ENCODE measurements around the gene NLRX1.

Gene NLRX1

DNA sequence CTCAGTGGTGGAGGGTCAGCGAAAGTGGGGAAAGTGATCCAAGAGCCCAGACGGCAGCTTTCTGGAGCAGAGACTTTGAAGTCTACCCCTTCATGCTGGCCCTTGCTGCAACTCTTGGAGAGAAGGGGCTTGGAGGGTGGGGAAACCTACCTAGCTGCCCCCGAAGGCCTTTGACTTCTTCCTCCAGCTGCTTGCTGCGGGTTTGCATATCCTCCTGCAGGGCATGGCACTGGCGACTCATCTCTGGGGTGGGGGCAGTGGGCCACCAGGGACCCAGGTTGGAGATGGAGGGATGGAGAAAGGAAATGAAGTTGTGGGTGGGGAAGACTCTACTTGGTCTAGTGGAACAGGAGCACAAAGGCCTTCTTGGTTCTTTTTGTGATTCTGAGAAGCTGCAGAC lies 24.5 kb downstream of the NLRX1 start:
- H3K4me1 ChIP-seq (ENCODE audit: control insufficient read depth, insufficient read depth, low read depth, low read length) = no peaks in the 10 kb centered on the region
- no peak for DNase-seq

DNA sequence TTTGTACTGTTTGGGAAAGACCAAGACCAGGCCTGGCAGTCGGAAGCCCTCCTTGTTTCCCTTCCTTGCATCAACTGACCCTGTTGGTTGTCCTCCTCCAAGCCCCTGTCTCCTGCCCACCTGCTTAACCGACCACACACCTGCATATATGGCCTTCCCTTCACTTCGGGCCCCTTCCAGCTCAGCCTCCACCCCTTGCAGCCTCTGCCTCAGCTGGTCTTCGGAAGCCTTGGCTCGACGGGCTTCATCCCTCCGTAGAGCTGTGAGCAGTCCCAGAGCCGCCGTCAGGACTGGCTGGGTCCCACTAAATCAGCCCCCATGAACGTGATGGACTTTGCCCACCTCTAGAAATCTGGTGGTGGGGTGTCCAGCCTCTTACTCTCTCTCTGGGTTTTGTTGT lies 25.1 kb downstream of the NLRX1 start:
- Histone ChIP-seq H3K79me1 (replicated peaks; ENCODE audit: low read length, poor library complexity, severe bottlenecking) (no peaks in the 10 kb centered on the region), H3K23ac (ENCODE audit: low read length in 2 of 2) (no peak overlapping the region), H3K27me3 (ENCODE audit: control insufficient read depth in 1 of 2, insufficient read depth in 1 of 2, low read length in 2 of 2) (peaks cover 3 to 18% of the 10 kb centered on the region in 2 experiments), H3K4ac (ENCODE audit: low read depth in 1 of 2, low read length in 2 of 2) (no peak overlapping the region), H3K36me3 (ENCODE audit: control insufficient read depth in 1 of 2, insufficient read depth in 2 of 2, low read depth in 1 of 2, low read length in 2 of 2) (no peaks in the 10 kb centered on the region), H3K4me2 (ENCODE audit: low read length, poor library complexity, severe bottlenecking) (no peak overlapping the region), H3K27ac (ENCODE audit: low read length, poor library complexity, severe bottlenecking) (no peak overlapping the region), H3K9ac (ENCODE audit: low read length) (no peak overlapping the region), H2BK5ac (ENCODE audit: low read depth, low read length, poor library complexity, severe bottlenecking) (no peak overlapping the region), H3K14ac (ENCODE audit: low read length in 2 of 2) (no peak overlapping the region), H4K8ac (ENCODE audit: low read length) (no peak overlapping the region), H2BK12ac (ENCODE audit: low read length in 2 of 2) (no peak overlapping the region), H2BK120ac (ENCODE audit: low read depth, low read length) (no peak overlapping the region), H2AK5ac (ENCODE audit: low read length, severe bottlenecking) (no peak overlapping the region), H3K4me1 (ENCODE audit: control insufficient read depth, insufficient read depth, low read depth, low read length) (no peaks in the 10 kb centered on the region), H3K4me3 (ENCODE audit: insufficient read depth in 1 of 2, low read depth in 1 of 2, low read length in 2 of 2) (no peak overlapping the region), H2BK15ac (ENCODE audit: low read depth, poor library complexity, severe bottlenecking) (no peak overlapping the region), H3K9me3 (ENCODE audit: control insufficient read depth, low read length) (no peaks in the 10 kb centered on the region), H3K18ac (ENCODE audit: low read depth in 1 of 2, low read length in 2 of 2) (no peak overlapping the region), H2AFZ (ENCODE audit: low read depth, low read length) (no peak overlapping the region), H4K91ac (ENCODE audit: low read length) (peak overlapping the region; percentile 52)
- WGBS = 93% methylated on average over 10 of the region's 10 CpGs
- no peak for DNase-seq

More for the DNA sequence above, 24.5 kb downstream of the NLRX1 start:
- no peaks in the 10 kb centered on the region for H3K9me3 ChIP-seq (ENCODE audit: control insufficient read depth, low read length)
- H2BK120ac ChIP-seq (ENCODE audit: low read depth, low read length) = no peak overlapping the region
- H3K79me1 ChIP-seq (replicated peaks; ENCODE audit: low read length, poor library complexity, severe bottlenecking) = no peaks in the 10 kb centered on the region
- no peak overlapping the region for H3K14ac ChIP-seq (ENCODE audit: low read length in 2 of 2)
- H3K23ac ChIP-seq (ENCODE audit: low read length in 2 of 2) = no peak overlapping the region
- no peak overlapping the region for H3K18ac ChIP-seq (ENCODE audit: low read depth in 1 of 2, low read length in 2 of 2)
- H3K4ac ChIP-seq (ENCODE audit: low read depth in 1 of 2, low read length in 2 of 2) = no peak overlapping the region
- H2AFZ ChIP-seq (ENCODE audit: low read depth, low read length) = no peak overlapping the region
- no peak overlapping the region for H3K27ac ChIP-seq (ENCODE audit: low read length, poor library complexity, severe bottlenecking)
- peaks cover 3 to 24% of the 10 kb centered on the region in 2 experiments for H3K27me3 ChIP-seq (ENCODE audit: control insufficient read depth in 1 of 2, insufficient read depth in 1 of 2, low read length in 2 of 2)
- H3K4me3 ChIP-seq (ENCODE audit: insufficient read depth in 1 of 2, low read depth in 1 of 2, low read length in 2 of 2) = no peak overlapping the region
- H4K8ac ChIP-seq (ENCODE audit: low read length) = no peak overlapping the region
- H2BK12ac ChIP-seq (ENCODE audit: low read length in 2 of 2) = no peak overlapping the region
- 85% methylated on average over 5 of the region's 5 CpGs for WGBS
- no peak overlapping the region for H2BK15ac ChIP-seq (ENCODE audit: low read depth, poor library complexity, severe bottlenecking)
- H3K36me3 ChIP-seq (ENCODE audit: control insufficient read depth in 1 of 2, insufficient read depth in 2 of 2, low read depth in 1 of 2, low read length in 2 of 2) = no peaks in the 10 kb centered on the region
- H2BK5ac ChIP-seq (ENCODE audit: low read depth, low read length, poor library complexity, severe bottlenecking) = no peak overlapping the region
- H2AK5ac ChIP-seq (ENCODE audit: low read length, severe bottlenecking) = no peak overlapping the region
- no peak overlapping the region for H4K91ac ChIP-seq (ENCODE audit: low read length)
- no peak overlapping the region for H3K9ac ChIP-seq (ENCODE audit: low read length)
- H3K4me2 ChIP-seq (ENCODE audit: low read length, poor library complexity, severe bottlenecking) = no peak overlapping the region

DNA sequence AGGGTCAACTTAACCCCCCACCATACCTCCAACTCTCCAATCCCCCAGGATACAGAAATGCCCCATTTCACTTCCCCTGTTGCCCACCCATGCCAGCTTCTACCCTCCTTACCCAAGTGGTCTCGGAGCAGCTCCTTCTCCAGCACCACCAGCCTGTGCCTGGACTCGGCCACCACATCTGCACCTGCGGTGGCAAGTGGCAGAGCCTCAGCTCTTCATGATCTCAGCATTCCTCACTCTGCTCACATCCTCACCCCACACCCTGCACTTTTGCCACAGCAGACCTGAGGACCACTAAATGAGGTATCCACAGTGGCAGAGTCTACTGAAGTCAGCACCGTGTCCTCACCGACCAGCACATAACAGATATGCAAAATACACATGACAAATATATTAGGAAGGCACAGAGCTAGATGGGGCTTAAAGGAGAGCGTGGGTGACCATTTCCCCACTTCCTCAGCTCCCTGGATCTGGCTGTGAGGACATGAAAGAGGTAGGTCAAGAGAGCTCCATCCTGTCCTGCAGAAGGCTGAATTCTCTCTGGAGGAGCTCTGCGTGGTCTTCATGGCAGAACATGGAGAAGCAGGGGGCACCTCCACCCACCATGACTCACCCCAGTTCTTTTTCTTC lies 26.4 kb downstream of the NLRX1 start:
- Histone ChIP-seq H2BK5ac (ENCODE audit: low read depth, low read length, poor library complexity, severe bottlenecking) (no peak overlapping the region), H3K23ac (ENCODE audit: low read length in 2 of 2) (no peak overlapping the region), H3K4me1 (ENCODE audit: control insufficient read depth, insufficient read depth, low read depth, low read length) (no peaks in the 10 kb centered on the region), H3K14ac (ENCODE audit: low read length in 2 of 2) (no peak overlapping the region), H3K36me3 (ENCODE audit: control insufficient read depth in 1 of 2, insufficient read depth in 2 of 2, low read depth in 1 of 2, low read length in 2 of 2) (no peaks in the 10 kb centered on the region), H4K91ac (ENCODE audit: low read length) (no peak overlapping the region), H3K79me1 (replicated peaks; ENCODE audit: low read length, poor library complexity, severe bottlenecking) (no peaks in the 10 kb centered on the region), H4K8ac (ENCODE audit: low read length) (no peak overlapping the region), H2AFZ (ENCODE audit: low read depth, low read length) (no peak overlapping the region), H3K4me2 (ENCODE audit: low read length, poor library complexity, severe bottlenecking) (no peak overlapping the region), H3K18ac (ENCODE audit: low read depth in 1 of 2, low read length in 2 of 2) (no peak overlapping the region), H2AK5ac (ENCODE audit: low read length, severe bottlenecking) (no peak overlapping the region), H3K27me3 (ENCODE audit: control insufficient read depth in 1 of 2, insufficient read depth in 1 of 2, low read length in 2 of 2) (peaks cover 3 to 6% of the 10 kb centered on the region in 2 experiments), H3K4me3 (ENCODE audit: insufficient read depth in 1 of 2, low read depth in 1 of 2, low read length in 2 of 2) (no peak overlapping the region), H3K27ac (ENCODE audit: low read length, poor library complexity, severe bottlenecking) (no peak overlapping the region), H3K9me3 (ENCODE audit: control insufficient read depth, low read length) (no peaks in the 10 kb centered on the region), H2BK12ac (ENCODE audit: low read length in 2 of 2) (no peak overlapping the region), H3K4ac (ENCODE audit: low read depth in 1 of 2, low read length in 2 of 2) (no peak overlapping the region), H2BK120ac (ENCODE audit: low read depth, low read length) (no peak overlapping the region), H2BK15ac (ENCODE audit: low read depth, poor library complexity, severe bottlenecking) (no peak overlapping the region), H3K9ac (ENCODE audit: low read length) (no peak overlapping the region)
- WGBS = 90% methylated on average over 7 of the region's 7 CpGs
- no peak for DNase-seq

DNA sequence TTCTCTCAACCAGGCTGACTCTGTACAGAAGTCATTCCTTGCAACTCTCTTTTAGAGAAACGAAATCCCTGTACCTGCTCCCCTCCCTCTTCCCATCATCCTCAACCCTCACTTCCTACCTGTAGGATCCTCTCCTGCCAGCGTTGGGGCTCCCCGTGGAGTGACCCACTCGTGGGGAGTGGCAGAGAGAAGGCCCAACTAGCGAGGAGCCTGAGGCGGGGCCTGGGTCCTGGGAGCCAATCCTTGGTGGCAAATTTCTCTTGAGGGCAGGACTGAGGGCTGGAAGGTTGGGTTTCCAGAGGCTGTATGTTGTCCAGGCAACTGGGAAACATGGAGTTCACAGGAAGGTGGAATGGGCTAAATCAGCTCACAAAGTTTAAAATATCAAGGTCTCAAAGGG lies 27.2 kb downstream of the NLRX1 start:
- H3K27me3 ChIP-seq (ENCODE audit: control insufficient read depth in 1 of 2, insufficient read depth in 1 of 2, low read length in 2 of 2) = peaks cover 3 to 6% of the 10 kb centered on the region in 2 experiments
- H3K4me3 ChIP-seq (ENCODE audit: insufficient read depth in 1 of 2, low read depth in 1 of 2, low read length in 2 of 2) = no peak overlapping the region
- H3K18ac ChIP-seq (ENCODE audit: low read depth in 1 of 2, low read length in 2 of 2) = no peak overlapping the region
- no peak overlapping the region for H3K23ac ChIP-seq (ENCODE audit: low read length in 2 of 2)
- H3K79me1 ChIP-seq (replicated peaks; ENCODE audit: low read length, poor library complexity, severe bottlenecking) = no peaks in the 10 kb centered on the region
- H2AK5ac ChIP-seq (ENCODE audit: low read length, severe bottlenecking) = no peak overlapping the region
- no peak overlapping the region for H3K4ac ChIP-seq (ENCODE audit: low read depth in 1 of 2, low read length in 2 of 2)
- no peaks in the 10 kb centered on the region for H3K9me3 ChIP-seq (ENCODE audit: control insufficient read depth, low read length)
- no peak overlapping the region for H3K4me2 ChIP-seq (ENCODE audit: low read length, poor library complexity, severe bottlenecking)
- no peak overlapping the region for H2BK5ac ChIP-seq (ENCODE audit: low read depth, low read length, poor library complexity, severe bottlenecking)
- no peak overlapping the region for H2BK120ac ChIP-seq (ENCODE audit: low read depth, low read length)
- no peak overlapping the region for H3K14ac ChIP-seq (ENCODE audit: low read length in 2 of 2)
- no peak overlapping the region for H2BK15ac ChIP-seq (ENCODE audit: low read depth, poor library complexity, severe bottlenecking)
- H2AFZ ChIP-seq (ENCODE audit: low read depth, low read length) = no peak overlapping the region
- H4K91ac ChIP-seq (ENCODE audit: low read length) = no peak overlapping the region
- no peaks in the 10 kb centered on the region for H3K4me1 ChIP-seq (ENCODE audit: control insufficient read depth, insufficient read depth, low read depth, low read length)
- H3K27ac ChIP-seq (ENCODE audit: low read length, poor library complexity, severe bottlenecking) = no peak overlapping the region
- no peak overlapping the region for H2BK12ac ChIP-seq (ENCODE audit: low read length in 2 of 2)
- H3K36me3 ChIP-seq (ENCODE audit: control insufficient read depth in 1 of 2, insufficient read depth in 2 of 2, low read depth in 1 of 2, low read length in 2 of 2) = no peaks in the 10 kb centered on the region
- WGBS = 25% methylated on average over 6 of the region's 6 CpGs
- DNase-seq = peak; percentile 72
- no peak overlapping the region for H3K9ac ChIP-seq (ENCODE audit: low read length)
- H4K8ac ChIP-seq (ENCODE audit: low read length) = no peak overlapping the region
